ENCODE data around the gene RYR2.

DNA sequence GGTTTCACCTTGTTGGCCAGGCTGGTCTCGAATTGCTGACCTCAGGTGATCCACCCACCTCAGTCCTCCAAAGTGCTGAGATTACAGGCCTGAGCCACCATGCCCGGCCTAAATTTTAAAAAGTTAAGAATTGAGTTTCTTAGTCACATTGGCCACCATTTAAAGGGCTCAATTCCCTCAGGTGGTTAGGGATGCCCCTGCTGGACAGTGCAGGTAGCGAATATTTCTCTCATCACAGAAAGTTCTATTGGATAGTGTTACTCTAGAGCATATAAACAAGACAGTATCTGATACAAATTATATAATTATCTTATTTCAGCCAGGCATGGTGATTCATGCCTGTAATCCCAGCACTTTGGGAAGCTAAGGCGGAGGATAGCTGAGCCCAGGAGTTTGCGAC is 528.5 kb downstream of the RYR2 start:
- TF ChIP-seq, protein P1, sequence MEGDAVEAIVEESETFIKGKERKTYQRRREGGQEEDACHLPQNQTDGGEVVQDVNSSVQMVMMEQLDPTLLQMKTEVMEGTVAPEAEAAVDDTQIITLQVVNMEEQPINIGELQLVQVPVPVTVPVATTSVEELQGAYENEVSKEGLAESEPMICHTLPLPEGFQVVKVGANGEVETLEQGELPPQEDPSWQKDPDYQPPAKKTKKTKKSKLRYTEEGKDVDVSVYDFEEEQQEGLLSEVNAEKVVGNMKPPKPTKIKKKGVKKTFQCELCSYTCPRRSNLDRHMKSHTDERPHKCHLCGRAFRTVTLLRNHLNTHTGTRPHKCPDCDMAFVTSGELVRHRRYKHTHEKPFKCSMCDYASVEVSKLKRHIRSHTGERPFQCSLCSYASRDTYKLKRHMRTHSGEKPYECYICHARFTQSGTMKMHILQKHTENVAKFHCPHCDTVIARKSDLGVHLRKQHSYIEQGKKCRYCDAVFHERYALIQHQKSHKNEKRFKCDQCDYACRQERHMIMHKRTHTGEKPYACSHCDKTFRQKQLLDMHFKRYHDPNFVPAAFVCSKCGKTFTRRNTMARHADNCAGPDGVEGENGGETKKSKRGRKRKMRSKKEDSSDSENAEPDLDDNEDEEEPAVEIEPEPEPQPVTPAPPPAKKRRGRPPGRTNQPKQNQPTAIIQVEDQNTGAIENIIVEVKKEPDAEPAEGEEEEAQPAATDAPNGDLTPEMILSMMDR (IDR thresholded peaks at IDR 0.05), result no peak
- no peak for TF ChIP-seq POLR2A (IDR thresholded peaks at IDR 0.05)
